ENCODE data around the gene TRPC1.

DNA sequence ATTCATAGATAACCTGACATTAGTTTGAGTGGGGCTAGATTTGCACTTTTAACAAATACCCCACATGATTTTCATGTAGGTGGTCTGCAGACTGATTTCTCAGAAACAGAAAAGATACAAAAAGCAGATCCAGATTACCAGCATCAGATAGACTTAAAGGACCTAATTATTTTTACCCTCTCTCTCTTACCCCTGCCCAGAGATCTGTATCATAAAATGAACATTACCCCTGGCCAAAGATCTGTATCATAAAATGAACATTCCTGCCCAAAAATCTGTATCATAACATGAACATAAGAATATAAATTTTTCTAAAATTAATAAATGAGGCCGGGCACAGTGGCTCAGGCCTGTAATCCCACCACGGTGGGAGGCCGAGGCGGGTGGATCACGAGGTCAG is 14.6 kb upstream of the TRPC1 start:
- TF ChIP-seq POLR2A (IDR thresholded peaks at IDR 0.05) (no peak), POLR2AphosphoS5 (IDR thresholded peaks at IDR 0.05) (no peak), CTCF (IDR thresholded peaks at IDR 0.05) (no peak)
